ENCODE measurements around the gene BRICD5.

- TF ChIP-seq USF2 (IDR thresholded peaks at IDR 0.05; ENCODE audit: low read depth, low read length) (no peak), USF2 (CRISPR knock-in tag; IDR thresholded peaks at IDR 0.05; ENCODE audit: borderline replicate concordance) (no peak), KAT8 (CRISPR knock-in tag; IDR thresholded peaks at IDR 0.05) (no peak), U2AF2 (IDR thresholded peaks at IDR 0.05; ENCODE audit: low read depth, low read length) (no peak), CTCF (CRISPR knock-in tag; IDR thresholded peaks at IDR 0.05) (no peak), PHF8 (CRISPR knock-in tag; IDR thresholded peaks at IDR 0.05) (no peak), RXRA (CRISPR knock-in tag; IDR thresholded peaks at IDR 0.05) (no peak), LBX2 (CRISPR knock-in tag; IDR thresholded peaks at IDR 0.05; ENCODE audit: borderline replicate concordance) (no peak)
Measured at GRCh38 chr16:2176047-2176446, 34.6 kb downstream of the BRICD5 start.
